Activated CD8-positive, alpha-beta memory T cell treated with anti-CD3 and anti-CD28 coated beads, Interleukin-2, amount 50 U/mL, for 1 hour (primary cell): ENCODE measurements around the gene CCDC196.
A peak's percentile ranks its signal among the peaks of the same experiment; 100 is the strongest.
"Not testable (repeated sequence)": the region's sequence is repeated elsewhere in the genome, so short reads cannot be mapped to it uniquely, and the experiment has no call there.

Source experiments
- DNase-seq: peaks from one replicate; pipeline ENCODE4 v3.0.0-alpha.2; 2020; ENCODE audit errors: extremely low read depth

The CCDC196 gene

DNA sequence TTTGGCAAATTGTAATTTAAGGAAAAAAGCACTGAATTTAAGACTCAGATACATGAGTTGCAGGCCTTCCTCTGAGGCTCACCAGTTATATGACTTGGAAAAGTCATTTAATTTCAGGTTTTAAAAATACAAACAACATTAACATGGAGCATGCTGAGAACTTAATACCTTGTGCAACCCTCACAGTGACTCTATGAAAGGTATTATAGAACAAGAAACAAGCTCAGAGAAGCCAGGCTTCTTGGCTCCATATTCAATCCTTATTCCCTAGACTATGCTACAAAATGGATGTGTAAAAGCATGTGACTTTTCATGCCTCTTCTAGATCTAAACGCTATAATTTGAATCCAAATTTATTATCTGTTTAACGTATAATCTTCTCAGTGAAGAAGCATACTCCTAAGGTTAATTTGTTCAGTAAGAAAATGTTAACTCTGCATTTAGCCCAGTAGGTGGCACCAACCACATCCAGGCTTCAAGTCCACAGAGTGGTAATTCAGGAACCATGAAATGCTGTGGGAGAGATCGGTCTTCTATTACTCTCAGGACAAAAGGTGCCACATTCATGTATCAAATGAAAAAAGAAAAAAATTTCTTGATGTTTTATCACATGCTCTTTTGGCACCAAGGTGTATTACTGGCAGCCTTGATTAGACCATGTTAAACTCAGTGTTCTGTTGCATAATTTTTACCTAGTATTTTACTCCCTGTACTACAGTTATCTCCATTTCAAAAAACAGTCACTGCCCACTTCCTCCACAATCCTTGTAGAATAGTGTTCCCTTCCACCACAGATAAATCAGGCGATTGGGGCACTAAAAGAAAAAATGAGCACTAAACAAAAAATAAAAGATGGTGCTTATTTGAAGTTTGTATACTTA, 9.3 kb downstream of the CCDC196 start:
- DNase-seq, result no peak

DNA sequence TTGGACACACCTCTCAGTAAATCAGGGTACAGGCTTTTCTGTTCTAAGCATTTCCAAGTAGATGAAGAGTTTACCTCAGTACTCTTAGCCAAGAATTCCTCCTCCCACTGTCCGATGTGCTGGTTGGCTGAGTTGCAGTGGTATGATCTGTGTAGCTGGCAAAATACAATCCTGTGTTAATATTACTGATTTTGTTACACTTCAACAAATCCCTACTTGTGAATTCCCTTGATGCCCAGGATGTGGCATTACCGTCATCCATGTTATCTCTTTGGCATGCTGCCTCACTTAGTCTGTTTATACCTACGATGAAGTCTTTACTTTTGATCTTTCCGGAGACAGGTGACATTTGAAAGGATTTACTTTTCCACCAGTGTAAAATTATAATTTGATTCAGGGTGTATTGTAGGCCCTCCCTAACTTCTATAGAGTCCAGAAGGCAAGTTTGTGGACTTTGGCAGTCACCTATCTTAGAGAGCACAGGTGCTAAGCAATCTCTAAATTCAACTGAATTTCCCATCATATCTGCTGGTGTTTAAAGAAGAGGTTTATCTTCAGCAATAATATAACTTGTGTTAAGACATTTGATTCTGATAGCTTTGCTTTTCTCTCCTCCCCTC, 10.1 kb downstream of the CCDC196 start:
- DNase-seq, result no peak

DNA sequence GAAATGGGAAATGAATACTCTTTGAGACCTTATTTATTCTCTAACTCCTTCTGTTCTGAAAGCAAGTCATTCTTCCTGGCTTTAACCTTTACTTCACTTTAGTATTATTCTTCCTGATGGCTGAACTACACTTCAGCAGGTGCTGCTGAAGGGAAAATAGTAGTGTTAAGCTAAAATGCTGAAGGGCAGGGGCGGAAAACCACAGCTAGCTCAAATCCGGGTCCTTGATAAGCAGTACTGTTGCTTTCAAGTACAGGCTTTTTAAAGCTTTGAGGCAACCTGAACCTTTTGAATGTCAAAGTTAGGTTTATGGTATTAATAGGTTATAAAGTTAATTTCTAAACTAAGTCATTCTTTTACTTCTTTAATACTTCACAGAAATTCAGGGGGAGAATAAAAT, 10.7 kb downstream of the CCDC196 start:
- no peak for DNase-seq

DNA sequence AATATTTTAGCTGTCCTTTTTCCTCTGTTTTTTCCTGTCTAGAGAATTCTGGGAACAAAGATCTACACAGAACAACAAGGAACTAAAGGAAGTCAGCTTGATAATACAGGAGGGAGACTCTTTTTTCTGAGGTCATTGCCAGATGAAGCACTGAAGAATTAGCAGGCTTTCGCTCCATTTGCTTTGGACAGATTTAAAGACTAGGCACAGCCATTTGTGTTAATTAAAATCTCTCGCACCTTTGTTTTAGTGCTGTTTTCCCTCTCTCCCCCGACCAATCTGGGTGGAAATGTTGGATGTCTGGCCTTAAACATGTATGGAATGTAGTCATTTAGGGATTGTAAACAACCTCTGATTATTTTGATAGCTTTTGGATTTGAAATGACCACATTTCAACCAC, 12.1 kb downstream of the CCDC196 start:
- DNase-seq, result no peak

DNA sequence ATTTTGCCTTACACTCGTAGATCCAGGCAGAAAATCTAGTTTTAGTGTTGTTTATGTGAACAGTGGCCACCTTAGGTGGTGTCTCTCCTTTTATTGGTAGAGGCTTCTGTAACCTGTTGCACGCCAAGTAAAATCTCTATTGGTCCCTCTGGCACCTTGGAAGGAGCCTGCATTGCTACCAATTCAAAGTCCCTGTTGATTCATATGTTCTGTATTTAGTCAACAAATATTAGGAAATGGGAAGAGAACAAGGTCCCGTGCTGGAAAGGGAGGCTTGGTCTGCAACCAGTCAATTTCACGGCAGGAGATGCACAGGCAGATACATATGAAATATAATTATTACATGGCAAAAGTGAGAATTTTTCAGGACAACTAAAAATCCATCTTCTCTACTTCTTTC, 15.4 kb downstream of the CCDC196 start:
- no peak for DNase-seq

DNA sequence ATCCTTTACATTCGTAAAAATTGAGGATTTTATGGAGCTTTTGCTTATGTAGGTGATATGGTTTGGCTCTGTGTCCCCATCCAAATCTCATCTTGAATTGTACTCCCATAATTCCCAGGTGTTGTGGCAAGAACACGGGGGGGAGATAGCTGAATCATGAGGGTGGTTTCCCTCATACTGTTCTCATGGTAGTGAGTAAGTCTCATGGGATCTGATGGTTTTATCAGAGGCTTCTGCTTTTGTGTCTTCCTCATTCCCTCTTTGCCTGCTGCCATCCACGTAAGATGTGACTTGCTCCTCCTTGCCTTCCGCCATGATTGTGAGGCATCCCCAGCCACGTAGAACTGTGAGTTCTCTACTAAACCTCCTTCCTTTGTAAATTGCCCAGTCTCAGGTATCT, 16.7 kb downstream of the CCDC196 start:
- DNase-seq, result not testable (repeated sequence)

DNA sequence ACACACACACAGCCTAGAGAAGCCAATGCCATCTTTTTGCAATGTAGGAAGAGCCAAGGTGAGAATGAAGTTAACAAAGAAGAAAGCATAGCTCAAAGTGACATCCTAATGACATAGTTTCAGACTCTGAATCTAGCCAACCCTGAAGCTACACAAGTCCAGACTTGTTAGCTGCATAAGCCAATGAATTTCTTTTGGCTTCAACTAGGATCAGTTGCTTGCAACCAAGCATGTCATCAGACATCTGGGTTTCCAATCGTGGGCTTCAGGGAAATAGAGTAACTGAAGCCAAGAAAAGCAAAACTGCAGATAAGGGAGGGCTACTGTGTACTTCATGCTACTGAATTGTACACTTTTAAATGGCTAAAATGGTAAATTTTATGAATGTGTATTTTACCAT, 17.4 kb downstream of the CCDC196 start:
- no peak for DNase-seq

DNA sequence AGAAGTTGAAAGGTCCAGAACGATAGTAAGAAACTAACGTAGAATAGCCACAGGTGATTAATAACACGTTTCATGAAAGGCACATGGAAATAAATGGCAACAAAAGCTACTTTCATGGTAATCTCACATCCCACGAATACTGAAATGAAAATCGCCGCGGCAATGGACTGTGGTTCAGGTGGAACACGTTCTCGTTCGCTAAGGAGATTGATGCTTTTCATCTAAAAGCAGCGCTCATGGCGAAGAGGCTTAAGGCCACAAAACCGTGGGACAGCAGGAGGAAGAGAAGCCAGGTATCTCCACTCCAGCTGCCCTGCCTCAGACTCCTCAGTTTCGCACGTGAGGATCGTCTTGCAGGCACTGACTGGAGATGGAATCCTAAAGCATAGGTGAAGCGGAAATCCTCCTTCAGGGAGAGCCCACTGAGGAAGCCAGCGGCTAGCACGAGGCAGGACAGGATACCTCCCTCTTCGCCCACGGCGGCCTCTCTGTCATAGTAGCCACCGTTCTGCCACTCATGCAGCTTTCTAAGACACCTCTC, 21.1 kb downstream of the CCDC196 start:
- no peak for DNase-seq

DNA sequence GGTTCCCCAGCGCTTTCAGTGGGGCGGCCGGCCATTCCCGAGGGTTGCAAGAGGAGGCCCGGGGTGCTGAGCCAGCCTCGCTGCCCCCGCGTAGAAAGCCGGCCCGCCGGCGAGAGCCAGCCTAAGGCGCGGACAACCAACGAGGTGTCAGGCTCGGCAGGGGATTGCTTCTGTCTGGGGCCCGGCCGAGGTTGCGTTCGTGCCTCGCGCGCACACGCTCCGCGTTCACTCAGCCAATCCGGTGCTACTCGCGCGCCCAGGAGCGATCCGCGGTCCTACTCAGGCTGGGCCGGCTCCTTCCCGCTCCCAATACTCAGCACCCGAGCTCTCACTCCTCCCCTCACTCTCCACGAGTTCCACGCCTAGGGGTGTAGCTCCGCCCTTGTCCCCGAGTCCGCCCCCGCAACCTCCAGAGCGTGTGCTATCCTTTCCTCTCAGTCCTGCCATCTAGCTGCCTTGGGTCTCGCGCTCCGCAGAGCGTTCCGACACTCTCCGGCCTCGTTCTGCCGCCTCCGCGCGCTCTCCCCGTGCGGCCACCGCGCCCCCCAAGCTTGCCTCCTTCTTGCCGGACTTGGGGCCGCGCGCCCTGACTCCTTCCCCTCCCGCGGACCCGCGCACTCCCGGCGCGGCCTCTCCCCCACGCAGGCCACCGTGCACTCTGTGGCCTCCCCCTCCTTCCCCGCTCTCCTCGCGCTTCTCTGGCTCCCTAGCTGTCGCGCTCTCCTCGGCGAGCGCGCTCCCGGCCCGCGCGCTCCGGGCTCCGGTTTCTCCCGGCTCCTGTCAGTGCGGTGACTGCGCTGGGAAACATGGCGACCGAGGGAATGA, 21.8 kb downstream of the CCDC196 start, which contains the start of gene GPHN:
TSS of gene GPHN (plus strand) at position 426 of the 825 bp plus-strand sequence.
- peak; percentile 59 for DNase-seq

DNA sequence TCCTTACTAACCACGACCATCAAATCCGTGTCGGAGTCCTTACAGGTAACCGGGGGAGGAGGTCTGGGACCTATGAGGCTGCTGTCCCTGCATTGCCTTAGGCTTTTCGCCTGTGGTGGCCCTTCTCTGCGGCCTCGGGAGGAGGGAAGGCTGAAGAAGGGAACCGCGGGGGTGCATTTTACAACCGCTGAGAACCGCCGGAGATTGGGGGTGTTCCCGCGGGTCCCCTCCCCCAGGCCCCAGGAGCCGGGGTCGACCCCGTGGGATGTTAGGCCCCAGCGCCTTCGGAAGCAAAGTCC, 22.3 kb downstream of the CCDC196 start:
- DNase-seq, result no peak

DNA sequence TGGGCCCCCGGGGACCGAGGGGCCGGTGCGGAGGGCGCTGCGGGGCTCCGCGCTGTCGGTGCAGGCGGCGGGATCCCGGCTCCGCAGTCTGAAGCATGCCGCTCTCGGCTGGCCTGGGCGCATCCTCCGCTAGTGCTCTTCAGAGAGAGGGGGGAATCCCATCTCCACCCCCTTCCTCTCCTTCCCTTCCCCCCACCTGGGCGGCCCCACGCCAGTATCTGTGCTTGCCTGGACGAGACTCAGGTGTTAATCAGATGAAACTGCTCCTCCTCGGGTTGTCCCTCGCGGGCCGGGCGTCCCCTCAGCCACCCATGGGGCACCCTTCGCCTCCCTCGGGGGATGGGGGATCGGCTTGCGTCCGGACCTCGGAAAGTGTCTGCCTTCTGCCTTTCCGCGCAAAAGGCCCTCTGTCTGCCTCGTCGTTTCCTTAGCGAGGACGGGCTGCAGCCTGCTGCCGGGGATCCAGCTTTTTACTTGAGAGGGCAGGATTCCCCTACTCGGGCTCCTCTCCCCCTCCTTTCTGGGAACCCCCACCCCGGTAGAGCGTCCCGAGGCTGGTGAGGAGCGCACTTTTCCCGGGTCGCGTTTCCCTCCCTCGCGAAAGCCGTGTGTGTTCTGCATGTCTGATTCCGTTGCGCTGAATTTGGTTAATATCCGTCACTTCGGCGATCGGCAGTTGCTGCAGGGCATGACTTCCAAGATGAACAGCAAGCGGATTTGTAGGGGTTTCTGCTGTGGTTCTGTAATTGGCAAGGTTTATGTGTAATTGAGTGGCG, 22.9 kb downstream of the CCDC196 start:
- no peak for DNase-seq

DNA sequence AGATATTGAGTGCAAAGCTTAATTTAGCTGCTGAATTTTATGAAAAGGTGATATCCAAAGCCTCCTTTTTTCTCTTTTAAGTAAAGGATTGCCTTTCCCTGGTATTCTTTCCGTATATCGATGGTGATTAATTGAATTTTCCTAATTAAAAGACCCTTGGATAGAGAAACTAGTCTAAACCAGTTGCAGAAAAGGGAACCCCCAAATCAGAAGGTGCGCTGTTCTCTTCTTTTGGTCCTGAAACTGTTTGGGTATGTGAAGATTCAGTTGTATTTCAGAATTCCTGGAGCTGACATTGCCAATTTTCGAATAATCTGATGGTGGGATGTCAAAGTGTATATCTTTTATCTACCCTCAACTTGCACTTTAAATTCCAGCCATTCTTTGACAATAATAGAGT, 23.7 kb downstream of the CCDC196 start:
- no peak for DNase-seq

DNA sequence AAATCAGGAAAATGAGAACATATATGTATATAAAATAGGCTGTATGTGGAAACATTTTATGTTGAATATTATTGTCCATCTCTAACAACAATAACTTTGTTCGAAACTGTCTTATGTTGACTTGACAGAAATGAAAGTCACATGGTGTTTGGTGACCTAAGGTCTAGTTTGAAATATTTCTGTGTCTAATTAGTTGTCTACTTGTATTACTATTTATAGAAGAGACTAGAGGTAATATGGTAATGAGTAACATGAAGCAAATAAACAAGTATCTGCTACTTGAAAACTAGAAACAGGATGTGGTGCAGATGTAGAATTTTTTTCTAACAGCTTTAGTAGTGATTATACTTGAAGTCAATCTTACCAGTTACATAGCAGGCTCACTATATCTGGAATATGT, 25.7 kb downstream of the CCDC196 start:
- no peak for DNase-seq

DNA sequence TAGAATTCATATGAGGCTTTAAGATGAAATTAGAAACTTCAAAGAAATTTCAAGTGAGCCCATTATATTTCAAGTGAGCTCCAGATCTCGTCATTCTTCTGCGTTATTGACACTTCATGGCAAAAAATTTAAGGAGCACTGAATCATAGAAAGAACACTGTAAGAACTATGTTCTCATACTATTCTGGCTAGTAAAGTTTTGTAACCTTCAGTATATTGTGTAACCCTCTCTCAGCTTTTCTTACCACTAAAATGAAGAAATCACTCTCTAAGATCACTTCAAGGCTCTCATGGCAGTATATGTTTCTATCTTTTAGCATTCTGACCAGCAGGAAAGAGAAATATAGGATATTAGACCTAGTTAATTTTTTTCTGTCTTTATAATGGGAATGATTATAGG, 28.0 kb downstream of the CCDC196 start:
- DNase-seq, result no peak

DNA sequence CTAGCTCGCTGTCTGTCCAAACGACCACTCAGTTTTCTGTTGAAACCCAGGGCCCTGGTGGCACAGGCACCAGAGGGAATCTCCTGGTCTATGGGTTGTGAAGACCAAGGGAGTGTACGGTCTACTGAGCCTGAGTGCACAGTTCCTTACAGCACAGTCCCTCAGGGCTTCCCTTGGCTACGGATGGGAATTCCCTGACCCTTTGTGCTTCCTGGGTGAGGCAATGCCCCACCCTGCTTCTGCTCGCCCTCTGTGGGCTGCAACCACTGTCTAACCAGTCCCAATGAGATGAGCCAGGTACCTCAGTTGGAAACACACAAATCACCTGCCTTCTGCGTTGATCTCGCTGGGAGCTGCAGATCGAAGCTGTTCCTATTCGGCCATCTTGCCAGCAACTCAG, 44.4 kb downstream of the CCDC196 start:
- no peak for DNase-seq

DNA sequence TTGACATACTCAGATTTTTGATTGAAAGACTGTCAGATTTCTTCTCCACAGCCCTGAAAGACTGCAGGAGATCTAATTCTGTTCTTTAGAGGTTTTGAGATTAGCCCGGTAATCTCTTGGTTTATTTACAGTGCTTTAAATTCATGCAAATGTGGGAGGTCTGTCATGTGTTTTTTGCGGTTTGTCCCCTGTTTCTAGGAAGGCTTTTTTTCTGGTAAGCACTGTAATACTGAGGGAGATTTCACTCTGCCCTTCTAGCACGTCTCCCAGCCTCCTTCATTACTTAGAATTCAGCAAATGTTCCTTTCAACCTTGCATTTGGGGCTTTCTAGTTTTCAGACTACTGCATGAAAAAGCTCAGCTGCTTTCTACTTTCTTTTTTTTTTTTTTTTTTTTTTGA, 52.9 kb downstream of the CCDC196 start:
- DNase-seq, result no peak

DNA sequence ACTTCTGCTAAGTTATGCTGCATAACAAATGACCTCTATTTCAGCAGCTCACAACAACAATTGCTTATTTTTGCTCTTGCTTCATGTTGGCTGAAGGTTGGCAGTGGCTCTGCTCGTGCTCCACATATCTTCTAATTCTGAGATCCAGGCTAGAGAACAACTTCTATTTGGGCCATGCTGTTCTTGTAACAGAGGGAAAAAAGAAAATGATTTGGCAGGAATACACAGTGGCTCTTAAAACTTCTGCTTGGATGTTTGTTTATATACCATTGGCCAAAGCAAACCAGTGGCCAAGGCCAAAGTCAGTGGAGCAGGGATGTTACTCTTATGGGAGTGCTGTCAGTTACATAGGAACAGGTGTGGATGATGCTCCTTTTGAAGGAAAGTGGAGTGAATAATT, 53.9 kb downstream of the CCDC196 start:
- DNase-seq, result no peak

DNA sequence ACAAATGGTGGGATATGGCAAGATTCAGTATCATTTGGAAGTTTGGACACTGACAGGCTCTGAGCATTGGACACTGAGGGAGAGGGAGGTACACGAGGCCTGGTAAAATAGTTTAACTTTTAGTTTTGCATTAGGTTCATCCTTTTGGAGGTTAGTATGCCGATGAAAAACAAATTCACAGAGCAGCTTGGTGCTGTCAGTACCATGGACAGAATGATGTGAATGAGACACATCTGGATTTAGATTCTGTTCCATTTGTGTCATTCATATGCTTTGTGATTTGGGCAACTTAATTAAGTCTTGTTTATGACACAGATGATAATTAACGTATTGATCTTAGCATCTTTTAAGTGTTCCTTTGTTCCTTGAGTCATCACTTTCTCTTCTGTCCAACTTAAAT, 55.5 kb downstream of the CCDC196 start:
- no peak for DNase-seq

DNA sequence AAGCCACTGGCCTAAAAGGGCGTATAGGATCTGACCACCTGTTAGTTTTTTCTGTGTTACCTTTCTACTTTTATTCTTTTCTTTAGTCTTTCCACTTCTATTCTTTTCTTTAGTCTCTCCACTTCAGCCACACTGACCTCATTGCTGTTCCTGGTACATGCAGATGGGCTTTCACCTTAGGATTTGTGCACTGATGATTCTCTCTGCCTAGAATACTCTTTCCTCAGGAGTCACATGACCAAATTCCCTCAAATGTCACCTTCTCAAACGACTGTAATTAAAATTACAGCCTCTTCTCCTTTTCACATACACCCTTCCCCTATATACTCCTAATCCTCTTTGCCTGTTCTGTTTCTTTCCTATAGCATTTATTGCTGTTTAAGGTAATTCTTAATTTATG, 57.8 kb downstream of the CCDC196 start:
- DNase-seq, result no peak

DNA sequence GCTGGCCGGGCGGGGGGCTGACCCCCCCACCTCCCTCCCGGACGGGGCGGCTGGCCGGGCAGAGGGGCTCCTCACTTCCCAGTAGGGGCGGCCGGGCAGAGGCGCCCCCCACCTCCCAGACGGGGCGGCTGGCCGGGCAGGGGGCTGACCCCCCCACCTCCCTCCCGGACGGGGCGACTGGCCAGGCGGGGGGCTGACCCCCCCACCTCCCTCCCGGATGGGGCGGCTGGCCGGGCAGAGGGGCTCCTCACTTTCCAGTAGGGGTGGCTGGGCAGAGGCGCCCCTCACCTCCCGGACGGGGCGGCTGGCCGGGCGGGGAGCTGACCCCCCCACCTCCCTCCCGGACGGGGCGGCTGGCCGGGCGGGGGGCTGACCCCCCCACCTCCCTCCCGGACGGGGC, 59.0 kb downstream of the CCDC196 start:
- not testable (repeated sequence) for DNase-seq

DNA sequence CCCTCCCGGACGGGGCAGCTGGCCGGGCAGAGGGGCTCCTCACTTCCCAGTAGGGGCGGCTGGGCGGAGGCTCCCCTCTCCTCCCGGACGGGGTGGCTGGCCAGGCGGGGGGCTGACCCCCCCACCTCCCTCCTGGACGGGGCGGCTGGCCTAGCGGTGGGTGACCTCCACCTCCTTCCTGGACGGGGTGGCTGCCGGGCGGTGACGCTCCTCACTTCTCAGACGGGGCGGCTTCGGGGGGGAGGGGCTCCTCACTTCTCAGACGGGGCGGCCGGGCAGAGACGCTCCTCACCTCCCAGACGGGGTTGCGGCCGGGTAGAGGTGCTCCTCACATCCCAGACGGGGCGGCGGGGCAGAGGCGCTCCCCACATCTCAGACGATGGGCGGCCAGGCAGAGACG, 59.6 kb downstream of the CCDC196 start:
- DNase-seq, result not testable (repeated sequence)
